GM20431 (cell line): Measurements from ENCODE around the gene WDR26.
"Not testable (repeated sequence)": the region's sequence is repeated elsewhere in the genome, so short reads cannot be mapped to it uniquely, and the experiment has no call there.

Source experiments
- in situ Hi-C: fragments of 300-500 bp; cut with MseI, MboI; formaldehyde crosslinking; loops from one replicate; pipeline ENCODE4 v1.15.0; 2020; ENCODE audit warnings: low sequenced_read_pairs; ENCODE audit not compliant: unreplicated experiment

Gene WDR26

GRCh38 chr1:224435318-224435763, 744 bp upstream of the WDR26 start:
- in situ Hi-C loops: no loop called here

DNA sequence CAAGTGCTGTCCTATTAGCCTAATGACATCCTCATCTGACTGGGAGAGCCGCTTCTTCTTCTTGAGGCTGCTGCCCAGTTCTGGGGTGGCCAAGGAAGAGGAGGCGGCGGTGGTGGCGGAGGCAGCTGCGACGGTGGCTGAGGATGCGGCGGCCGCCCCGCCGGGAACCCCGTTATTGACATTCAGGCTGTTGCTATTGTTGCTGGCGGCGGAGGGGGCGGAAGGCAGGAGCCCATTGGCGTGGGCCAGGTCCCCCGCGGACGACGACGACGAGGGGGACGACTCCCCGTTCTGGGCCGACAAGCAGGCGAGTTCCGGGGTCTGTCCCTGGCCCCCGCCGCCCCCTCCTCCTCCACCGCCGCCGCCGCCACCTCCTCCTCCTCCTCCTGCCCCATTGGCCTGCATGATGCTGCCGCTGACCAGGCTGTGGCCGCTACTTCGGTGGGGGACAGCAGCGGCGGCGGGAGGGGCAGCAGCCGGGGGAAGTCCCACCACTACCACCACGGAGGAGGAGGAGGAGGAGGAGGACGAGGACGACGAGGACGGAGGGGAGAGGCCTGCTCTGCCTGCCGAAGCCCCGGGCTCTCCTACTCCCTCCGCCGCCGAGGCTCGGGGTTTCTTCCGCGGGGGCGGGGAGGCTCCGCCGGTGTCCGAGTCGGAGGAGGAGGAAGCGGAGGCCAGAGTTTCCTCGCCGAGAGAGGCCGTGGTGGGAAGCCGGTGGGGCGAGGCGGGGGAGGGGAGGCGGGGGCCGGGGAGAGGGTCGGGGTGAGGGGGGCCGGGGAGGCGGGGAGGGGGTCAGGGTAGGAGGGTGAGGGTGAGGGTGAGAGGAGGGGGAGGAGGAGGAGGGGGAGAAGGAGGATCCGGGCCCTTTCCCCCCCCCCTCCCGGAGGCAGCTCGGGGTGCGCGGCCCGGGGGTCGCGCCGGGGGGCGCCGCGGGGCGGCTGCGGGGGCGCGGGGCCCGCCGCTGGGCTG, 610 bp downstream of the WDR26 start:
- in situ Hi-C loops: no loop called here

- in situ Hi-C loops: no loop called here
These were observed 1.4 kb downstream of the WDR26 start for GRCh38 chr1:224433041-224433691.

DNA sequence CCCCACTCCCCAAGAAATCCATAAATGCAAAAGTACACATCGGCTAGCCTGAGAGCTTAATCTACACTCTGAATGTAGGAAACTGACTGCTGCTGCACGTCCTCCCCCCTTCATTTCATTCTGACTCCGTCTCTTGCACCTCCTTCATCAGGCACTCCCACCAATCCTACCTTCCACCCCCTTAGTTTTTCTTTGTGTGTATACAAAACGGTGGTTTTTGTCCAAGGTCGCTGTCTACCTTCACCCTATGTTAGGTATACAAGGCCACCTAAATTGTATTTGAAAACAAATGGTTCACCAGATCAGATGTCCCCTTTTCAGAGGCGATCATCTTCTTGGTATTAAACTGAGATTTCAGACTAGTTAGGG, 1.9 kb downstream of the WDR26 start:
- in situ Hi-C loops: no loop called here

DNA sequence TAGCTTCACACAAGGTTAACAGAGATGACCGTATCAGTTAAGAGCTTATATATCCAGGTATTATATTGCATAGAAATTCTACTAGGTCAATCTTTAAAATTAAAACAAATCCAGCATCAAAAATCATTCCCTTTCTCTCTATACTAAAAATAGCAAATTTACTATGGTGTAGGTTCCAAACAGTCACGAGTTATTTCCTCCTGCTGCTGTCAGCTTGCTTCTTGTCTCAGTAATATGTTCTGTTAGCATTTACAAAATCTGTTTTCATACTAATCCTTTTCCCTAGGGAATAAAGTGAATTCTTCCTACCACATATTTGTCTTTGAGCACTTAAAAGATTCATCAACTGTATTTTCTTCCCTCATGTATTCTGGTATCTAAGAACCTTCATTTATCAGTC, 2.5 kb downstream of the WDR26 start:
- in situ Hi-C loops: no loop called here

GRCh38 chr1:224431726-224432125, 2.9 kb downstream of the WDR26 start:
- in situ Hi-C loops: no loop called here

GRCh38 chr1:224430511-224431113, 4.0 kb downstream of the WDR26 start:
- in situ Hi-C loops: no loop called here

GRCh38 chr1:224429616-224430326, 4.8 kb downstream of the WDR26 start:
- in situ Hi-C loops: no loop called here

DNA sequence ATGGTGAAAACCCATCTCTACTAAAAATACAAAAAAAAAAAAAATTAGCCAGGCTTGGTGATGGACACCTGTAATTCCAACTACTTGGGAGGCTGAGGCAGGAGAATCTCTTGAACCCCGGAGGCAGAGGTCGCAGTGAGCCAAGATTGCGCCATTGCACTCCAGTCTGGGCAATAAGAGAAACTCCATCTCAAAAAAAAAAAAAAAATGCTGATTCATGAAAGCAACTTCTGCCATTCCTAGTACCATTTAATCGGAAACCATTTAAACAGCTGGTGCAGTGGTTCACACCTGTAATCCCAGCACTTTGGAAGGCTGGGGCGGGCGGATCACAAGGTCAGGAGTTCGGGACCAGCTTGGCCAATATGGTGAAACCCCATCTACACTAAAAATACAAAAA, 5.9 kb downstream of the WDR26 start:
- in situ Hi-C loops: not testable (repeated sequence)

- in situ Hi-C loops: no loop called here
These were observed 7.3 kb downstream of the WDR26 start for GRCh38 chr1:224427346-224427745.

- in situ Hi-C loops: not testable (repeated sequence)
These were observed 7.7 kb downstream of the WDR26 start for GRCh38 chr1:224426869-224427268.

- in situ Hi-C loops: no loop called here
These were observed 9.2 kb downstream of the WDR26 start for GRCh38 chr1:224425279-224425884.

GRCh38 chr1:224420106-224420505, 14.5 kb downstream of the WDR26 start:
- in situ Hi-C loops: no loop called here

DNA sequence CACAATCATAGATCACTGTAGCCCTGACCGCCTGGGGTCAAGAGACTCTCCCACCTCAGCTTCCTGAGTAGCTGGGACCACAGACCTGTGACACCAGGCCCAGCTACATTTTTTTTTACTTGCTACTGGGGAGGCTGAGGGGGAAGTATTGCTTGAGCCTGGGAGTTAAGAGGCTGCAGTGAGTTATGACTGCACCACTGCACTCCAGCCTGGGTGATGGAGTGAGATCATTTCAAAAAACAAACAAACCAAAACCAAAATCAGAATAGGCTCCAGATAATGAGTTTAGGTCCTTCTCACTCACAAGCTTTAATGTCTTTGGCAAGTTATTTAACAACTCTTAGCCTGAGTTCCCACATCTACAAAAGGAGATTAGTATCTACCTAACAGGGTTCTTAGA, 22.8 kb downstream of the WDR26 start:
- in situ Hi-C loops: no loop called here

DNA sequence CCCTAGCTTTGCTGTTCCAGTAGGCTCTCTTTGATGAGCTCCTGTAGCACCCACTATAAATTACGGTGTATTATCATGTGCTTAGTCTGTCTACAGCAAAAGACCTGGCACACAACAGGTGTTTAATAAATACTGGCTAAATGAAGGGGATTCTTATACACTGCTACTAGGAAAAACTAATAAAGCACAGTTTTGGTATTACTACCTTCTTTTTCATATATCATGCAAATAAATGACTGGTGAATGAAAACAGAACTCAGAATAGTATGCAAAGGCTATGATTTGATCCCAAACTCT, 26.4 kb downstream of the WDR26 start:
- in situ Hi-C loops: no loop called here

- in situ Hi-C loops: no loop called here
These were observed 26.9 kb downstream of the WDR26 start for GRCh38 chr1:224407571-224408293.

GRCh38 chr1:224406216-224406615, 28.4 kb downstream of the WDR26 start:
- in situ Hi-C loops: no loop called here

- in situ Hi-C loops: no loop called here
These were observed 29.0 kb downstream of the WDR26 start for GRCh38 chr1:224405604-224405970.

GRCh38 chr1:224404916-224405603, 29.5 kb downstream of the WDR26 start:
- in situ Hi-C loops: no loop called here
